Progenitor cell of endocrine pancreas (in vitro differentiated cells): ENCODE data around the gene RAPGEF4. TPM values are rescaled to one million over a fixed set of nuclear protein-coding genes. Genes with fewer than 3 reads are reported as not detected.
A peak's percentile ranks its signal among the peaks of the same experiment; 100 is the strongest.

Experiments used
- DNase-seq: peaks from one replicate; pipeline ENCODE4 v3.0.0; 2021; ENCODE audit warnings: low spot score; ENCODE audit not compliant: unreplicated experiment
- H3K27ac Mint-ChIP-seq: 2 replicates; pipeline ENCODE4 v1.8.0; 2021; ENCODE audit warnings: mild to moderate bottlenecking, moderate library complexity, mixed read lengths
- H3K27me3 Mint-ChIP-seq: 2 replicates; pipeline ENCODE4 v1.8.0; 2021; ENCODE audit warnings: mixed read lengths
- H3K36me3 Mint-ChIP-seq: 2 replicates; pipeline ENCODE4 v1.8.0; 2022; ENCODE audit warnings: mixed read lengths; ENCODE audit not compliant: insufficient read depth
- H3K4me1 Mint-ChIP-seq: 2 replicates; pipeline ENCODE4 v1.8.0; 2021; ENCODE audit warnings: low read depth, mixed read lengths
- H3K4me3 Mint-ChIP-seq: 2 replicates; pipeline ENCODE4 v1.8.0; 2021; ENCODE audit warnings: low read depth, mild to moderate bottlenecking, moderate library complexity, mixed read lengths
- H3K9me3 Mint-ChIP-seq: 2 replicates; pipeline ENCODE4 v1.8.0; 2021; ENCODE audit warnings: low read depth, mixed read lengths
- CTCF ChIP-seq: fragments of 200-600 bp; sonication (generic); IDR thresholded peaks from one replicate; pipeline ENCODE4 v1.5.0; 2021; ENCODE audit warnings: antibody characterized with exemption, mild to moderate bottlenecking; ENCODE audit not compliant: unreplicated experiment
- total RNA-seq: library from RNA; stranded (reverse); gene quantifications from 2 replicates; pipeline ENCODE4 v1.2.1, GENCODE V29; 2021

Gene RAPGEF4
- total RNA-seq, 1 donor from 2014 or later = 8.6 TPM

GRCh38 chr2:172931918-172932520 lies 196.4 kb downstream of the RAPGEF4 start:
- no peaks in the 10 kb centered on the region for H3K9me3 Mint-ChIP-seq
- peak; percentile 47 for DNase-seq
- H3K27ac Mint-ChIP-seq = no peak overlapping the region
- H3K4me1 Mint-ChIP-seq = peaks cover 32% of the 10 kb centered on the region
- no peak overlapping the region for H3K4me3 Mint-ChIP-seq
- peak; percentile 73 for TF ChIP-seq CTCF
- no peaks in the 10 kb centered on the region for H3K27me3 Mint-ChIP-seq
- H3K36me3 Mint-ChIP-seq = no peaks in the 10 kb centered on the region

GRCh38 chr2:172937884-172938712 lies 202.5 kb downstream of the RAPGEF4 start:
- Mint-ChIP-seq H3K27me3 (peaks cover 4% of the 10 kb centered on the region), H3K9me3 (peaks cover 8% of the 10 kb centered on the region), H3K4me3 (no peak overlapping the region), H3K27ac (no peak overlapping the region), H3K4me1 (peaks cover 3% of the 10 kb centered on the region), H3K36me3 (no peaks in the 10 kb centered on the region)
- TF ChIP-seq CTCF = no peak
- no peak for DNase-seq

- Mint-ChIP-seq H3K4me3 (no peak overlapping the region), H3K27me3 (peaks cover 4% of the 10 kb centered on the region), H3K9me3 (peaks cover 8% of the 10 kb centered on the region), H3K4me1 (peaks cover 3% of the 10 kb centered on the region), H3K27ac (no peak overlapping the region), H3K36me3 (no peaks in the 10 kb centered on the region)
- no peak for DNase-seq
- no peak for TF ChIP-seq CTCF
These were observed 203.2 kb downstream of the RAPGEF4 start for GRCh38 chr2:172938713-172939375.

- H3K4me3 Mint-ChIP-seq = no peak overlapping the region
- H3K36me3 Mint-ChIP-seq = no peaks in the 10 kb centered on the region
- TF ChIP-seq CTCF = no peak
- H3K27ac Mint-ChIP-seq = no peak overlapping the region
- H3K9me3 Mint-ChIP-seq = peaks cover 8% of the 10 kb centered on the region
- no peak for DNase-seq
- peaks cover 7% of the 10 kb centered on the region for H3K27me3 Mint-ChIP-seq
- H3K4me1 Mint-ChIP-seq = peaks cover 5% of the 10 kb centered on the region
These were observed 207.9 kb downstream of the RAPGEF4 start for GRCh38 chr2:172943539-172943938.

DNA sequence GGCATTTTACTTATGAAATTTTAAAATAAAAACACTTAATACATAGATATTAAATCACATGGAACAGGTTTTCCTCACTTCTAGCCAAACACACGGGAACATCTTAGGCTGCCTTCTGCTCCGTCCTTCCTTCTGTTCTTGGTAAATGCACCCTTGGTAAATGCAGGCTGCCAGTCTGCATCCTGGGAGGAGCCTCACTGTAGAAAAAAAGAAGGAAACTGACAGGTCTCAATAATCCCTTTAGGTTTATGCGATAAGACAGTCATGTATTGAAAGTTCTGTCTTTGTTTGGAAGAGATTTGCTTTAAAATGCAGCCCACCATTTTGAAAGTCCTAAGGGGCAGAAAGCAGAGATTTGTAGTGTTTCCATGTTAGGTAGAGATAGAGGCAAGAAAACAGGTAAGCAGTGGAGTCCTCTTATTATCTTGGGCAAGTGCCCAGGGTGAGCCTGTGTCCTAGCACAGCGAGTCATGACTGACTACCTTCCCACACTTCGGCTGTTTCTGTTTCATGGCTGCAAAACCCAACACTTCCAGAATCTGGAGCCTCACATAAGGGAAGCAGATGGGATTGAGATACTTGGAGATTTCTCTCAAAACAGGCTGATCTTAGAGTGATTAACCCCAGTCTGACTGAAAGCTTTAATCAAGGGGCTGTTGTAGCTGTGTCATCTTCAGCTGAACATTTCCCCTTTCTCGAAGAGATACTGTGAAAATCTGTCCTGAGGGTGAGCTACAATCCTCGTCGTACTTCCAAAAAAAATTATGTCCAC lies 208.6 kb downstream of the RAPGEF4 start:
- no peaks in the 10 kb centered on the region for H3K36me3 Mint-ChIP-seq
- peaks cover 7% of the 10 kb centered on the region for H3K27me3 Mint-ChIP-seq
- DNase-seq = no peak
- H3K4me3 Mint-ChIP-seq = no peak overlapping the region
- no peak overlapping the region for H3K27ac Mint-ChIP-seq
- peaks cover 8% of the 10 kb centered on the region for H3K9me3 Mint-ChIP-seq
- no peak for TF ChIP-seq CTCF
- peaks cover 5% of the 10 kb centered on the region for H3K4me1 Mint-ChIP-seq
